ENCODE data around the gene COL4A6. TPM values are rescaled to one million over a fixed set of nuclear protein-coding genes. Genes with fewer than 3 reads are reported as not detected.

COL4A6 gene
- total RNA-seq, 1 experiment from 2014 or later, result 2.4 TPM

- TF ChIP-seq SRF (IDR thresholded peaks at IDR 0.05; ENCODE audit: low read depth), result no peak
Observed at GRCh38 chrX:108322234-108322633, 116.0 kb downstream of the COL4A6 start (continued).

- H3K27ac ChIP-seq (ENCODE audit: low read depth, low read length), result no peak overlapping the region
- H2AFZ ChIP-seq (ENCODE audit: low read depth, low read length, poor library complexity, severe bottlenecking), result no peak overlapping the region
- H3K79me2 ChIP-seq (ENCODE audit: insufficient read depth, low read length), result no peaks in the 10 kb centered on the region
- no peak overlapping the region for H3K4me3 ChIP-seq (replicated peaks in 1 of 2; ENCODE audit: low read depth in 1 of 2, low read length in 2 of 2)
- BruUV-seq (replicated peaks), result no TSS peak
- RAD21 ChIA-PET (ENCODE audit: low non-redundant PET in 1 of 2, low total read pairs in 2 of 2, uncharacterized antibody in 2 of 2, unreplicated experiment in 2 of 2), result no interaction called here
- no peaks in the 10 kb centered on the region for H3K9me2 ChIP-seq (ENCODE audit: insufficient read depth)
- H3K36me3 ChIP-seq (ENCODE audit: control insufficient read depth in 1 of 2, insufficient read depth in 2 of 2, low read length in 2 of 2), result no peaks in the 10 kb centered on the region
- H3K9ac ChIP-seq (ENCODE audit: low read length), result no peak overlapping the region
- no peaks in the 10 kb centered on the region for H4K20me1 ChIP-seq (ENCODE audit: insufficient read depth)
- CTCF ChIA-PET, result no interaction called here
- TF ChIP-seq CBX3 (IDR thresholded peaks at IDR 0.05; ENCODE audit: low read depth), result no peak
- no peak for TF ChIP-seq REST (IDR thresholded peaks at IDR 0.05; ENCODE audit: low read depth)
- TF ChIP-seq ELF1 (IDR thresholded peaks at IDR 0.05; ENCODE audit: borderline replicate concordance, low read depth), result no peak
- no peak for TF ChIP-seq CEBPB (IDR thresholded peaks at IDR 0.05; ENCODE audit: low read depth)
- intact Hi-C loops (cut with micrococcal nuclease), result no loop called here
- H3K4me1 ChIP-seq (ENCODE audit: control insufficient read depth in 1 of 2, insufficient read depth in 2 of 2, low read length in 2 of 2), result peaks cover 11 to 37% of the 10 kb centered on the region in 2 experiments
- no peak for DNase-seq (ENCODE audit: low read depth, low spot score)
- POLR2A ChIA-PET, result no interaction called here
- no peak for ATAC-seq
- H3K4me2 ChIP-seq (ENCODE audit: low read length), result no peak overlapping the region
- no peaks in the 10 kb centered on the region for H3K27me3 ChIP-seq (ENCODE audit: insufficient read depth, low read length)
- no peaks in the 10 kb centered on the region for H3K9me3 ChIP-seq (ENCODE audit: control insufficient read depth in 1 of 2, insufficient read depth in 1 of 2, low read depth in 1 of 2, low read length in 2 of 2)
Observed at GRCh38 chrX:108316456-108316855, 121.8 kb downstream of the COL4A6 start.

- ChIA-PET POLR2A (no interaction called here), CTCF (no interaction called here), RAD21 (ENCODE audit: low non-redundant PET in 1 of 2, low total read pairs in 2 of 2, uncharacterized antibody in 2 of 2, unreplicated experiment in 2 of 2) (no interaction called here)
- H3K4me2 ChIP-seq (ENCODE audit: low read length), result no peak overlapping the region
- no peaks in the 10 kb centered on the region for H4K20me1 ChIP-seq (ENCODE audit: insufficient read depth)
- no peak overlapping the region for H2AFZ ChIP-seq (ENCODE audit: low read depth, low read length, poor library complexity, severe bottlenecking)
- TF ChIP-seq SIN3A (IDR thresholded peaks at IDR 0.05; ENCODE audit: low read depth), result no peak
- DNase-seq (ENCODE audit: low read depth, low spot score), result no peak
- no peaks in the 10 kb centered on the region for H3K9me3 ChIP-seq (ENCODE audit: control insufficient read depth in 1 of 2, insufficient read depth in 1 of 2, low read depth in 1 of 2, low read length in 2 of 2)
- no peak overlapping the region for H3K4me3 ChIP-seq (replicated peaks in 1 of 2; ENCODE audit: low read depth in 1 of 2, low read length in 2 of 2)
- peaks cover 14 to 54% of the 10 kb centered on the region in 2 experiments for H3K4me1 ChIP-seq (ENCODE audit: control insufficient read depth in 1 of 2, insufficient read depth in 2 of 2, low read length in 2 of 2)
- no TSS peak for BruUV-seq (replicated peaks)
- H3K9me2 ChIP-seq (ENCODE audit: insufficient read depth), result no peaks in the 10 kb centered on the region
- no peak for ATAC-seq
- H3K79me2 ChIP-seq (ENCODE audit: insufficient read depth, low read length), result no peaks in the 10 kb centered on the region
- intact Hi-C loops (cut with micrococcal nuclease), result no loop called here
- H3K27ac ChIP-seq (ENCODE audit: low read depth, low read length), result no peak overlapping the region
- no peaks in the 10 kb centered on the region for H3K27me3 ChIP-seq (ENCODE audit: insufficient read depth, low read length)
- H3K36me3 ChIP-seq (ENCODE audit: control insufficient read depth in 1 of 2, insufficient read depth in 2 of 2, low read length in 2 of 2), result no peaks in the 10 kb centered on the region
- no peak overlapping the region for H3K9ac ChIP-seq (ENCODE audit: low read length)
Observed at GRCh38 chrX:108313669-108314068, 124.6 kb downstream of the COL4A6 start.
